ENCODE data around the gene RAD51B. TPM values are rescaled to one million over a fixed set of nuclear protein-coding genes. Genes with fewer than 3 reads are reported as not detected.
"Not testable (repeated sequence)": the region's sequence is repeated elsewhere in the genome, so short reads cannot be mapped to it uniquely, and the experiment has no call there.

Gene RAD51B
- total RNA-seq, 4 donors from 2014 or later, result 19.6 to 39.7 (median 25.4) TPM

GRCh38 chr14:68658943-68659931, 839.7 kb downstream of the RAD51B start:
- Histone ChIP-seq H3K27me3 (no peaks in the 10 kb centered on the region), H3K9me3 (no peaks in the 10 kb centered on the region), H3K4me1 (peaks cover 32% of the 10 kb centered on the region), H3K36me3 (no peaks in the 10 kb centered on the region), H3K27ac (peak overlapping the region; percentile 34), H3K4me3 (no peak overlapping the region)
- DNase-seq (ENCODE audit: low spot score in 2 of 2), result no peak
- WGBS, result 60% methylated on average over 18 of the region's 20 CpGs
- TF ChIP-seq POLR2A (IDR thresholded peaks at IDR 0.05) (no peak), POLR2AphosphoS5 (IDR thresholded peaks at IDR 0.05) (no peak), EP300 (IDR thresholded peaks at IDR 0.05) (no peak)
- TF ChIP-seq, protein P1, sequence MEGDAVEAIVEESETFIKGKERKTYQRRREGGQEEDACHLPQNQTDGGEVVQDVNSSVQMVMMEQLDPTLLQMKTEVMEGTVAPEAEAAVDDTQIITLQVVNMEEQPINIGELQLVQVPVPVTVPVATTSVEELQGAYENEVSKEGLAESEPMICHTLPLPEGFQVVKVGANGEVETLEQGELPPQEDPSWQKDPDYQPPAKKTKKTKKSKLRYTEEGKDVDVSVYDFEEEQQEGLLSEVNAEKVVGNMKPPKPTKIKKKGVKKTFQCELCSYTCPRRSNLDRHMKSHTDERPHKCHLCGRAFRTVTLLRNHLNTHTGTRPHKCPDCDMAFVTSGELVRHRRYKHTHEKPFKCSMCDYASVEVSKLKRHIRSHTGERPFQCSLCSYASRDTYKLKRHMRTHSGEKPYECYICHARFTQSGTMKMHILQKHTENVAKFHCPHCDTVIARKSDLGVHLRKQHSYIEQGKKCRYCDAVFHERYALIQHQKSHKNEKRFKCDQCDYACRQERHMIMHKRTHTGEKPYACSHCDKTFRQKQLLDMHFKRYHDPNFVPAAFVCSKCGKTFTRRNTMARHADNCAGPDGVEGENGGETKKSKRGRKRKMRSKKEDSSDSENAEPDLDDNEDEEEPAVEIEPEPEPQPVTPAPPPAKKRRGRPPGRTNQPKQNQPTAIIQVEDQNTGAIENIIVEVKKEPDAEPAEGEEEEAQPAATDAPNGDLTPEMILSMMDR (IDR thresholded peaks at IDR 0.05), result no peak

DNA sequence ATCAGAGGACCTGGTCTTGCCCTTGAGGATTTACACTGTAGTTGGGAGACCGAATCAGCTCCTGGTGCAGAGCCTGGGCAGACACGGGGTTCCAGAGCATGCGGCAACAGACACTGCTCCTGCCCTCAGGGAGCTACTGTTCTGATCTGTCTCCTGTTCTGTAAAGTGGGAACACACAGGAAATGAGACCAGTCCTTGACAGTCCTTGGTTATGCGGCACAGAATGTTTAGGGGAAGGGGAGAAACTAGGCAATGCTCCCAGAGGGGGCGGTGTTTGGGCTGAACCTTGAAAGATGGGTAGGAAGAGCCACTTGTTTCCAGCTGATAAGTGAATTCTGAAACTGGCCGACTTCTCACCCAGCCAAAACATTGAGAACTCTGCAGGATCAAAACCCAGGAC, 840.9 kb downstream of the RAD51B start:
- no peak overlapping the region for H3K4me3 ChIP-seq
- TF ChIP-seq POLR2A (IDR thresholded peaks at IDR 0.05) (no peak), POLR2AphosphoS5 (IDR thresholded peaks at IDR 0.05) (no peak), EP300 (IDR thresholded peaks at IDR 0.05) (no peak)
- TF ChIP-seq, protein P1 (IDR thresholded peaks at IDR 0.05), result no peak
- no peak for DNase-seq (ENCODE audit: low spot score in 2 of 2)
- no peaks in the 10 kb centered on the region for H3K27me3 ChIP-seq
- whole genome bisulfite sequencing, result 90% methylated on average over 6 of the region's 6 CpGs
- no peak overlapping the region for H3K27ac ChIP-seq
- no peaks in the 10 kb centered on the region for H3K9me3 ChIP-seq
- no peaks in the 10 kb centered on the region for H3K36me3 ChIP-seq
- peaks cover 28% of the 10 kb centered on the region for H3K4me1 ChIP-seq

DNA sequence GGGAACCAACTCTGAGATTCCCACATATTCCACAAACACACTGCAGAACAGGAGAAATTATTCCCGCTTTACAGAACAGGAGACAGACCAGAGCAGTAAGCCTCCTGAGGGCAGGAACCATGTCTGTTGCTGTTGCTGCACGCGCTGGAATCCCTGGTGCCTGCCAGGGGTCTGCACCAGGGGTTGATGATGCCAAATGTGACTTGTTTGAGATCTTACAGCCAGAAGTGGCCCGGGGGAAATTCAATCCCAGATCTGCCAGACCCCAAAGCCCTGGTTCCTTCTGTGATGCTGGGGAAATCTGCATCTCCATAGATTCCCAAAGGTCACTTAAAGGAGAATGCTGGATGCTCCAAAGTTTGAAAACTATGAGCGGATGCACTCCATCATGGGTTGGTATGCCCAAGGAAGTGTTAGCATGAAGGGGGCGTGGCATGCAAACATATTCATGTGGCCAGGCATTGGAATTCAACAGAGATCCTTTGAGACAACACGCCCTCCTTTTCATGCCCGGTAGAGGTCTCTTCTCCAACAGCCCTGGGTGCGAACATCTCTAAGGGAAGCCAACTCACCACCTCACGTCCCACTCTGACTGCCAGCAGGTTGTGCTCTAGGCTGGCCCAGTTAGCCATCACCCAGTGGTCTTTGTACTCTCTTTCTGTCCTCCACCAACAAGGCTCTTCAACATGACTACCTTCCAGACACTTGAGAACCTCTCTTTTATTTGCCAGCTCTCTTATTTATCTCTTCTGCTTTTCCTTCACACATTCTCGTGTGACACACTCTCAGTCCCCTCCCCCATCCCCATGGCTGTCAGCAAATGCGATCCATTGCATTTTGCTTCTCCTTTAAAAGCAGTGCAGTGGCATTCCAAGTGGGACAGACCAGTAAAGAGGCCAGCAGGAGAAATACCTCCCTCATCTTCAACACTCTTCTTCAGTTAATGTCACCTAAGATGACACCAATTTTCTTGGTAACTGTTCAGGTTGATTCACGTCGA, 841.9 kb downstream of the RAD51B start:
- Histone ChIP-seq H3K27me3 (no peaks in the 10 kb centered on the region), H3K9me3 (no peaks in the 10 kb centered on the region), H3K4me1 (peaks cover 37% of the 10 kb centered on the region), H3K36me3 (no peaks in the 10 kb centered on the region), H3K4me3 (no peak overlapping the region), H3K27ac (no peak overlapping the region)
- DNase-seq (ENCODE audit: low spot score in 2 of 2), result no peak
- TF ChIP-seq POLR2A (IDR thresholded peaks at IDR 0.05) (no peak), EP300 (IDR thresholded peaks at IDR 0.05) (no peak), POLR2AphosphoS5 (IDR thresholded peaks at IDR 0.05) (no peak)
- TF ChIP-seq, protein P1 (IDR thresholded peaks at IDR 0.05), result no peak
- WGBS, result 89% methylated on average over 14 of the region's 14 CpGs

DNA sequence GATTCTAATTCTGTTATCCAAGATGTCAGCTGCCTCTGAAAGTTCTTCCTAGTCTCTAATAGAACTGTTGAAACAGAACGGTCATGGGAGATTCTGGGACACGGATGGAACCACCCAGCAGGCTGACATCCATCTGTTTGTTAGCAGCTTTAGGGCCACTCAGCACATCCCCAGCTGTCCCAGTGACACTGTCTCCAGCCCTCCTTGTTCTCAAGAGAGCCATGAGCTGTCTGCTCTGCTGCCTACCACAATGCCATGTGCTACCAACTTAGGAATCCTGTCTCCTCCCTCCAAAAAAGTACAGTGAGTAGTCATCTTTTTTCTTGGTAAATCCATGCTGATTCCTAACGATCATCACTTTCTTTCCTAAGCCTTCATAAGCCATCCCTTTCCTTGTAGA, 842.8 kb downstream of the RAD51B start:
- Histone ChIP-seq H3K9me3 (no peaks in the 10 kb centered on the region), H3K4me1 (peaks cover 39% of the 10 kb centered on the region), H3K36me3 (no peaks in the 10 kb centered on the region), H3K27ac (no peak overlapping the region), H3K4me3 (no peak overlapping the region), H3K27me3 (no peaks in the 10 kb centered on the region)
- 69% methylated on average over 3 of the region's 3 CpGs for WGBS
- TF ChIP-seq, protein P1 (IDR thresholded peaks at IDR 0.05), result no peak
- no peak for TF ChIP-seq POLR2AphosphoS5 (IDR thresholded peaks at IDR 0.05)
- TF ChIP-seq EP300 (IDR thresholded peaks at IDR 0.05), result no peak
- TF ChIP-seq POLR2A (IDR thresholded peaks at IDR 0.05), result no peak
- no peak for DNase-seq (ENCODE audit: low spot score in 2 of 2)

GRCh38 chr14:68662826-68663225, 843.2 kb downstream of the RAD51B start:
- not testable (repeated sequence) for H3K4me3 ChIP-seq; H3K36me3 ChIP-seq; H3K27ac ChIP-seq; DNase-seq (ENCODE audit: low spot score in 2 of 2); H3K27me3 ChIP-seq; H3K9me3 ChIP-seq
- 94% methylated on average over 5 of the region's 6 CpGs for WGBS
- H3K4me1 ChIP-seq, result peaks cover 43% of the 10 kb centered on the region
